AG09319 (cell line): ENCODE data around the gene TRPM2.

ENCODE experiments used
- DNase-seq: peaks from one replicate; pipeline ENCODE4 v3.0.0-alpha.2; 2010; ENCODE audit warnings: low read depth; ENCODE audit errors: extremely low read depth
- TF ChIP-seq, protein P1 (sequence below): IDR thresholded peaks from 2 replicates; pipeline ENCODE4 v1.5.1; 2011; ENCODE audit warnings: low read depth, mild to moderate bottlenecking, inconsistent platforms, low read length, moderate library complexity

TRPM2 gene

DNA sequence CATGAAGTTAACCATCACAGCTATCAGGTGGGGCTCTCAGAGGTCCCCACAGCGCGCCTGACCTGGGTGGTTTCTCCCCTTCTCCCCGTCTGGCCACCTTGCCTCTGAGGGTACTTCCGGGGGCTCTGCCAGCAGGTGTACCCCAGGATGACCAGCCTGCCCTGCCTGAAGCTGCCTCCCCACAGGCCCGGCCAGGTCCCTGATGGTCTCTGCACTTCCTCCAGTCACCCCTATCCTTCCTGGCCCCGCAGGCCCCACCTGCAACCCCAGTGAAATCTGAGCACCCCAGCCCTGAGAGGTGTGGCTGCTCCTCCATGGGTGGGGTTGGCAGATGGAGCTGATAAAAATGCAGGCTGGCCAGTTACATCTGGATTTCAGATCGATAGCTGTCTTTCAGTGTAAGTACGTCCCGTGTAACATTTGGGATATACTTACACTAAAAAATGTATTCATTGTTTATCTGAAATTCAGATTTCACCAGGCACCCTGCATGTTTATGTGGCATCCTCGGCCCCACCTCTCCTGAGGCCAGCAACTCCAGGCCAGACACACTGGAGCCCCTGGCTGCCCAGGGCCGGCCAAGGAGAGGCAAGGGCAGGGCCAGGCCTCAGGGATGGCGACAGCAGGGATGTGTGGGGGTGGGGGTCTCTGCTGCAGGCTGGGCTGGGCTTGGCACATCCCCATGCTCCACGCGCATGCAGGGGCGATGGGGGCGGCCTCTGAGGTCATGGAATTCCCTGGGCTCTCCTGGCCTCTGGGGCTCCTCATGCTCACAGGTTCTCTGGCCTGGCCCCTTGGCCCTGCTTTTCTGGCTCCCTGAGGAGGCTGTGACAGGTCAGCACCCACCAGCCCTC is 127.0 kb downstream of the TRPM2 start:
- TF ChIP-seq, protein P1, sequence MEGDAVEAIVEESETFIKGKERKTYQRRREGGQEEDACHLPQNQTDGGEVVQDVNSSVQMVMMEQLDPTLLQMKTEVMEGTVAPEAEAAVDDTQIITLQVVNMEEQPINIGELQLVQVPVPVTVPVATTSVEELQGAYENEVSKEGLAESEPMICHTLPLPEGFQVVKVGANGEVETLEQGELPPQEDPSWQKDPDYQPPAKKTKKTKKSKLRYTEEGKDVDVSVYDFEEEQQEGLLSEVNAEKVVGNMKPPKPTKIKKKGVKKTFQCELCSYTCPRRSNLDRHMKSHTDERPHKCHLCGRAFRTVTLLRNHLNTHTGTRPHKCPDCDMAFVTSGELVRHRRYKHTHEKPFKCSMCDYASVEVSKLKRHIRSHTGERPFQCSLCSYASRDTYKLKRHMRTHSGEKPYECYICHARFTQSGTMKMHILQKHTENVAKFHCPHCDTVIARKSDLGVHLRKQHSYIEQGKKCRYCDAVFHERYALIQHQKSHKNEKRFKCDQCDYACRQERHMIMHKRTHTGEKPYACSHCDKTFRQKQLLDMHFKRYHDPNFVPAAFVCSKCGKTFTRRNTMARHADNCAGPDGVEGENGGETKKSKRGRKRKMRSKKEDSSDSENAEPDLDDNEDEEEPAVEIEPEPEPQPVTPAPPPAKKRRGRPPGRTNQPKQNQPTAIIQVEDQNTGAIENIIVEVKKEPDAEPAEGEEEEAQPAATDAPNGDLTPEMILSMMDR, result no peak
- DNase-seq, result no peak

- no peak for DNase-seq
- TF ChIP-seq, protein P1, result no peak
Observed at GRCh38 chr21:44482581-44483287, 129.3 kb downstream of the TRPM2 start.

- TF ChIP-seq, protein P1, result no peak
- no peak for DNase-seq
Observed at GRCh38 chr21:44483288-44484237, 130.1 kb downstream of the TRPM2 start.

DNA sequence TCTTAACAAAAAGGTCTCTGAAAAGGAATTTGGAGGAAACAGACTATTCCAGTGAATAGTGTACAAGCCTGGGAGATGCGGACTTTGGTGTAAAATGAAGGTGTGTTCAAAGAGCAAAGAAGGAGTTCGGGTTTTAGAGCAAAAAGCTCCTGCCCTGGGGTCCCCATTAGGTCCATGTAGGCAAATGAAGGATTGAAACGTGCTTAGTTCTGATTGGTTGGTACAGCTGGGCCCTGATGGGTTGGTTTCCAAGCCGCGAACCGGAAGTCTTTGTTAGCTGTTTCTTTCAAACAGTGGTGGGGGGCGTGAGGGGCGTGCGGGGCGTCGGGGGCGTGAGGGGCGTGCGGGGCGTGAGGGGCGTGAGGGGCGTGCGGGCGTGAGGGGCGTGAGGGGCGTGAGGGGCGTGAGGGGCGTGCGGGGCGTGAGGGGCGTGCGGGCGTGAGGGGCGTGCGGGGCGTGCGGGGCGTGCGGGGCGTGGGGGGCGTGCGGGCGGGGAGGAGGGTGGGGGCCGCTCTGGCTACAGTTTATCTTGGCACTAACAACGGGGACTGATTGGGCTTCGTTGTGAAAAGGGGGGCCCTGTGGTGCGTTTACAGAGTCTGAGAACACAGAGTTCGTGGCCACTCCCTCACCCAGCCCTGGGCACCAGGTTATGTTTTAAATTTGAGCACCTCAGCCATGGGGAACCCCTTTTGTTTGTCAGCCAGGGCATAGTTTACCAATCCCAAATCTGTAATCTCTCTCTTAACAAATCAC is 131.3 kb downstream of the TRPM2 start:
- DNase-seq, result no peak
- TF ChIP-seq, protein P1, result no peak

DNA sequence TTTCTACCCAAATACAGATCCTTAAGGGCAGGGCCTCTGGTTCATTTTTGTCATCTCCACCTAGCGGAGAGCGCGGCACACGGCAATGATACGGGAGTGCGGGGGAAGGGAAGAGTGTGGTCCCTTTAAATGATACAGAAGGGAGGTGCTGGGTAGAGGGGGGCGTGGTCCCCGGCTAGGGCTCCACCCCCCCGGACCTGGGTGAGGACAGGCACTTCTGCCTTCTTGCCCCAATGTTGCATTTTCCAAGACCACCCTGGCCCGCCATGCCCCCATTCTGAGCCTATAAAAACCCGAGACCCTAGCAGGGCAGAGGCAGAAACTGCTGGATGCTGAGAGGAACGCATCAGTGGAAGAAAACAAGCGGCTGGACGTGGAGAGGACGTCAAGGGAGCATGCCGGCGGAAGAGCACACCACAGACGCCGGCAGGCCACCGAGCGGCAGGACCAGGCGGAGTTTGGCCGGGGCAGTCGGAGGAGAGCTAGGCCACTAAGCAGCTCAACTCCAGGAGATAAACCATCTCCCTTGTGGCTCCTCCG is 131.9 kb downstream of the TRPM2 start:
- no peak for DNase-seq
- TF ChIP-seq, protein P1, result no peak; the same call in 1 of the 2 replicates

DNA sequence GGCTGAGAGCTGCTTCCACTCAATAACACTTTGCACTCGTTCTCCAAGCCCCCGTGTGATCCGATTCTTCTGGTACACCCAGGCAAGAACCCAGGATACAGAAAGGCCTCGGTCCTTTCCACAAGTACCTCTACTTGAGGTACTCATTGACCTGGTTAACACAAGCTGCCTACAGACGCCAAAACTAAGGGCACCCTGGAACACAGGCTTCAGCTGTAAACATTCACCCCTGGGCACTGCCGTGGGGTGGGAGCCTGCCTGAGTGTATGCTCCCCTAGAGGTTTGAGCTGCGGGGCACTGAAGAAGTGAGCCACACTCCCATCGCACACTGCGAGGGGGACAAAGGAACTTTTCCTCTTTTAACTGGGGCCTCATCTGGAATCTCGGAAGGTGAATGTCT is 132.4 kb downstream of the TRPM2 start:
- no peak for DNase-seq
- TF ChIP-seq, protein P1, result no peak
